Measurements from ENCODE around the gene DAP3.
A peak's percentile ranks its signal among the peaks of the same experiment; 100 is the strongest.

Gene DAP3

GRCh38 chr1:155725142-155725541 is 36.3 kb downstream of the DAP3 start:
- no peaks in the 10 kb centered on the region for H3K27me3 ChIP-seq (ENCODE audit: insufficient read depth, low read length, poor library complexity, severe bottlenecking)
- TF ChIP-seq EZH2phosphoT487 (IDR thresholded peaks at IDR 0.05; ENCODE audit: borderline replicate concordance), result no peak
- TF ChIP-seq, protein P1, sequence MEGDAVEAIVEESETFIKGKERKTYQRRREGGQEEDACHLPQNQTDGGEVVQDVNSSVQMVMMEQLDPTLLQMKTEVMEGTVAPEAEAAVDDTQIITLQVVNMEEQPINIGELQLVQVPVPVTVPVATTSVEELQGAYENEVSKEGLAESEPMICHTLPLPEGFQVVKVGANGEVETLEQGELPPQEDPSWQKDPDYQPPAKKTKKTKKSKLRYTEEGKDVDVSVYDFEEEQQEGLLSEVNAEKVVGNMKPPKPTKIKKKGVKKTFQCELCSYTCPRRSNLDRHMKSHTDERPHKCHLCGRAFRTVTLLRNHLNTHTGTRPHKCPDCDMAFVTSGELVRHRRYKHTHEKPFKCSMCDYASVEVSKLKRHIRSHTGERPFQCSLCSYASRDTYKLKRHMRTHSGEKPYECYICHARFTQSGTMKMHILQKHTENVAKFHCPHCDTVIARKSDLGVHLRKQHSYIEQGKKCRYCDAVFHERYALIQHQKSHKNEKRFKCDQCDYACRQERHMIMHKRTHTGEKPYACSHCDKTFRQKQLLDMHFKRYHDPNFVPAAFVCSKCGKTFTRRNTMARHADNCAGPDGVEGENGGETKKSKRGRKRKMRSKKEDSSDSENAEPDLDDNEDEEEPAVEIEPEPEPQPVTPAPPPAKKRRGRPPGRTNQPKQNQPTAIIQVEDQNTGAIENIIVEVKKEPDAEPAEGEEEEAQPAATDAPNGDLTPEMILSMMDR (conservative IDR thresholded peaks at IDR 0.05; ENCODE audit: low read length), result no peak
- no peaks in the 10 kb centered on the region for H3K9me3 ChIP-seq (ENCODE audit: insufficient read depth, low read depth, low read length)
- H3K9ac ChIP-seq (ENCODE audit: low read depth, low read length, poor library complexity, severe bottlenecking), result no peak overlapping the region
- no peak overlapping the region for H3K4me2 ChIP-seq (ENCODE audit: low read depth, low read length, poor library complexity, severe bottlenecking)
- no peaks in the 10 kb centered on the region for H3K4me1 ChIP-seq (ENCODE audit: insufficient read depth, low read length, poor library complexity, severe bottlenecking)
- H3K4me3 ChIP-seq (ENCODE audit: low read length, poor library complexity, severe bottlenecking), result no peak overlapping the region
- no peaks in the 10 kb centered on the region for H4K20me1 ChIP-seq (ENCODE audit: insufficient read depth, low read length, poor library complexity, severe bottlenecking)
- H3F3A ChIP-seq (ENCODE audit: low read depth), result no peaks in the 10 kb centered on the region
- peaks cover 23% of the 10 kb centered on the region; the same call in 1 of the 2 replicates for H3K36me3 ChIP-seq (ENCODE audit: insufficient read depth, low read length)
- no peaks in the 10 kb centered on the region for H3K79me2 ChIP-seq (ENCODE audit: insufficient read depth, low read length)
- H2AFZ ChIP-seq (ENCODE audit: low read length), result no peak overlapping the region
- H3K9me2 ChIP-seq (replicated peaks; ENCODE audit: low read depth, low read length), result no peaks in the 10 kb centered on the region

- Histone ChIP-seq H3K27me3 (ENCODE audit: insufficient read depth, low read length, poor library complexity, severe bottlenecking) (no peaks in the 10 kb centered on the region), H2AFZ (ENCODE audit: low read length) (no peak overlapping the region), H3K36me3 (ENCODE audit: insufficient read depth, low read length) (peaks cover 34% of the 10 kb centered on the region; the same call in 1 of the 2 replicates), H4K20me1 (ENCODE audit: insufficient read depth, low read length, poor library complexity, severe bottlenecking) (no peaks in the 10 kb centered on the region), H3K9ac (ENCODE audit: low read depth, low read length, poor library complexity, severe bottlenecking) (no peak overlapping the region), H3K4me3 (ENCODE audit: low read length, poor library complexity, severe bottlenecking) (no peak overlapping the region), H3K4me2 (ENCODE audit: low read depth, low read length, poor library complexity, severe bottlenecking) (no peak overlapping the region), H3K9me2 (replicated peaks; ENCODE audit: low read depth, low read length) (no peaks in the 10 kb centered on the region), H3F3A (ENCODE audit: low read depth) (no peaks in the 10 kb centered on the region), H3K79me2 (ENCODE audit: insufficient read depth, low read length) (no peaks in the 10 kb centered on the region), H3K4me1 (ENCODE audit: insufficient read depth, low read length, poor library complexity, severe bottlenecking) (no peaks in the 10 kb centered on the region), H3K9me3 (ENCODE audit: insufficient read depth, low read depth, low read length) (no peaks in the 10 kb centered on the region)
- TF ChIP-seq, protein P1 (conservative IDR thresholded peaks at IDR 0.05; ENCODE audit: low read length), result peak; percentile 78
- TF ChIP-seq EZH2phosphoT487 (IDR thresholded peaks at IDR 0.05; ENCODE audit: borderline replicate concordance), result no peak
These were observed 40.4 kb downstream of the DAP3 start for GRCh38 chr1:155729031-155729898.

DNA sequence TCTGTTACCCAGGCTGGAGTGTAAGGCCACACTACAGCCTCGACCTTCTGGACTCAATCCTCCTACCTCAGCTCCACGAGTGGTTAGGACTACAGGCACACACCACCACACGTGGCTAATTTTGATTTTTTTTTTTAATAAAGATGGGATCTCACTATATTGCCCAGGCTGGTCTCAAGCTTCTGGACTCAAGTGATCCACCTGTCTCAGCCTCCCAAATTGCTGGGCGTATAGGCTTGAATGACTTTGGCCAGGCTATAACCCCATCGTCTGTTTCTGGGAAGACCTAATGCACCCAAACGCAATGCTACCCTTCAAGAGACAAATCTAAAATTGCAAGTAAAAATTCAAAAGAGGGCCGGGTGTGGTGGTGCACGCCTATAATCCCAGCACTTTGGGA is 52.1 kb downstream of the DAP3 start:
- H3K9me2 ChIP-seq (replicated peaks; ENCODE audit: low read depth, low read length), result no peaks in the 10 kb centered on the region
- no peak overlapping the region for H3K9ac ChIP-seq (ENCODE audit: low read depth, low read length, poor library complexity, severe bottlenecking)
- no peaks in the 10 kb centered on the region for H3K9me3 ChIP-seq (ENCODE audit: insufficient read depth, low read depth, low read length)
- peaks cover 5% of the 10 kb centered on the region for H3K4me1 ChIP-seq (ENCODE audit: insufficient read depth, low read length, poor library complexity, severe bottlenecking)
- no peaks in the 10 kb centered on the region for H4K20me1 ChIP-seq (ENCODE audit: insufficient read depth, low read length, poor library complexity, severe bottlenecking)
- H3K36me3 ChIP-seq (ENCODE audit: insufficient read depth, low read length), result peaks cover 20% of the 10 kb centered on the region; the same call in 1 of the 2 replicates
- H3F3A ChIP-seq (ENCODE audit: low read depth), result no peaks in the 10 kb centered on the region
- H3K27me3 ChIP-seq (ENCODE audit: insufficient read depth, low read length, poor library complexity, severe bottlenecking), result no peaks in the 10 kb centered on the region
- H3K4me3 ChIP-seq (ENCODE audit: low read length, poor library complexity, severe bottlenecking), result no peak overlapping the region
- H3K79me2 ChIP-seq (ENCODE audit: insufficient read depth, low read length), result no peaks in the 10 kb centered on the region
- TF ChIP-seq EZH2phosphoT487 (IDR thresholded peaks at IDR 0.05; ENCODE audit: borderline replicate concordance), result no peak
- TF ChIP-seq, protein P1 (conservative IDR thresholded peaks at IDR 0.05; ENCODE audit: low read length), result no peak
- no peak overlapping the region for H2AFZ ChIP-seq (ENCODE audit: low read length)
- H3K4me2 ChIP-seq (ENCODE audit: low read depth, low read length, poor library complexity, severe bottlenecking), result no peak overlapping the region

Data from Loucy (cell line).